Ovary (tissue), 3 donors: Measurements from ENCODE around the gene FAM13B.

Experiments
- POLR2A ChIP-seq: fragments of 450-650 bp; IDR thresholded peaks from one replicate; pipeline ENCODE4 v1.6.1; 2017; ENCODE audit warnings: antibody characterized with exemption, mild to moderate bottlenecking, moderate library complexity
- TF ChIP-seq, protein P1 (sequence below), 3 donors: fragments of 450-650 bp in 2 of 3; fragments of 200-600 bp in 1 of 3; IDR thresholded peaks; one replicate each; pipeline versions ENCODE4 v1.5.1 to v1.8.0; 2016 to 2022; ENCODE audit warnings: antibody characterized with exemption in 3 of 3, mild to moderate bottlenecking in 1 of 3
- donor health status: DM: no; HTN: no; CAD: no.

DNA sequence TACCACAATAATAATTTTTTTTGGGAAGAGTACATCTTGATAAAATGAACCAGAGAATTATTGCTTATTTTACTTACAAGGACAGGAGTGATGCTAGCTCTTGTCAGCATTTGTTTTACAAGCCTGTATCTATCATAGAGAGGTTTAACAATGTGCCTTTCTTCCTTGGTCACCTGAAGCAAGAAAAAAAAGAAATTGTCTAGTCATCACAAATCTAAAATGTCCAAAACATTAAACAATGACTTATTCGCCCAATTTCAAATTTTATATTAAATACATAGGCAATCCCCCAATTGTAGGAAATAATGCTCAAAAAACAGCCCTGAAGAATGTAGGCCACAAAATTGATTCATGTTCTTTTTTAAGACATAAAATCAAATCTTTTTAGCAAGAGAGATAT, 87.1 kb downstream of the FAM13B start:
- no peak for TF ChIP-seq POLR2A
- TF ChIP-seq, protein P1, sequence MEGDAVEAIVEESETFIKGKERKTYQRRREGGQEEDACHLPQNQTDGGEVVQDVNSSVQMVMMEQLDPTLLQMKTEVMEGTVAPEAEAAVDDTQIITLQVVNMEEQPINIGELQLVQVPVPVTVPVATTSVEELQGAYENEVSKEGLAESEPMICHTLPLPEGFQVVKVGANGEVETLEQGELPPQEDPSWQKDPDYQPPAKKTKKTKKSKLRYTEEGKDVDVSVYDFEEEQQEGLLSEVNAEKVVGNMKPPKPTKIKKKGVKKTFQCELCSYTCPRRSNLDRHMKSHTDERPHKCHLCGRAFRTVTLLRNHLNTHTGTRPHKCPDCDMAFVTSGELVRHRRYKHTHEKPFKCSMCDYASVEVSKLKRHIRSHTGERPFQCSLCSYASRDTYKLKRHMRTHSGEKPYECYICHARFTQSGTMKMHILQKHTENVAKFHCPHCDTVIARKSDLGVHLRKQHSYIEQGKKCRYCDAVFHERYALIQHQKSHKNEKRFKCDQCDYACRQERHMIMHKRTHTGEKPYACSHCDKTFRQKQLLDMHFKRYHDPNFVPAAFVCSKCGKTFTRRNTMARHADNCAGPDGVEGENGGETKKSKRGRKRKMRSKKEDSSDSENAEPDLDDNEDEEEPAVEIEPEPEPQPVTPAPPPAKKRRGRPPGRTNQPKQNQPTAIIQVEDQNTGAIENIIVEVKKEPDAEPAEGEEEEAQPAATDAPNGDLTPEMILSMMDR (IDR thresholded peaks at IDR 0.05) = no peak
